HG02943 (cell line): ENCODE data around the gene STARD13.

Experiments used
- ATAC-seq: cut with Tn5 transposase; IDR thresholded peaks from one replicate; pipeline ENCODE4 v1.9.1; 2021; ENCODE audit warnings: mild to moderate bottlenecking, low read depth, moderate library complexity; ENCODE audit not compliant: unreplicated experiment

The STARD13 gene

GRCh38 chr13:33129094-33129832 is 156.3 kb downstream of the STARD13 start:
- no peak for ATAC-seq

DNA sequence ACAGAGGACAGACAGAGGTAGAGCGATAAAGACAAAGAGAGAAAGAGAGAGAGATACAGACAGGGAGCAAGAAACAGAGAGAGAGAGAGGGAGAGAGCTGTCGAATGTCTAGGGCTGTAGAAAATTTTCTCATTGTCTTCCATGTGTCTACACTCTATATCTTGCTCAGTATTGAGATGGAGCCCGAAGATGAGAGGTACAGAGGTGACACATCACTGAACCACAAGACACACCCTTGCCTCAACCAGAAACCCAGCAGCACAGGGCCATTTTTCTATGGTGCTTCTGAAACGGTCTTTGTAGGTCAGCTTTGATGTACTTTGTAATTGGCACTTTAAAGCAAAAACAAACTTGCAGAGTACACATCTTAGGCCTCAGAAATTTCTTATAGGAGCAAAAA is 157.4 kb downstream of the STARD13 start:
- ATAC-seq = no peak

DNA sequence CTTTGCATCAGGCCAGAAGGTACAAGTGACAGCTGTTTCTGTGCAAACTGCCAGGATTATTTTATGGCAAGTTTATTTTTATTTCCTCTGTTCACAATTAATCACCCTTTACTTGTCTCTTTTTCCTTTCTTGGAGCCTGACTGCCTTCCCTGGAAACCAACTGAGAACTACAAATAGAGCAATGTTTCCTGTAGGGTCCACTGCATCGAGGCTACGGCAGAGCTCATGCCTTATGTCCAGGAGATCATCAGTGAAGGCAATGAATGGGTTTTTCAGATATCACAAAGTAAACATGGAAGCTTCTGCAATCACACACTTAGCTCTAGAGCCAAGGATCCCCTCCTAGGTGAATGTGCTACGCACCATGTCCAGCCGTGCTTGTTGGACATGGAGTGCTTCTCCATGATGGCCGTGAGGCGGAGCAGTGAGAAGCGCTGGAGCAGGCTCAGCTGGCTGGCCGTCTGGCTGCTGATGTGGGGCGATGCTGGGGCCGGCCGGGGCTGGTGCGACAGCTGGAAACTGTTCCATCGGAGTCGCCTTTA is 158.5 kb downstream of the STARD13 start:
- ATAC-seq = no peak

DNA sequence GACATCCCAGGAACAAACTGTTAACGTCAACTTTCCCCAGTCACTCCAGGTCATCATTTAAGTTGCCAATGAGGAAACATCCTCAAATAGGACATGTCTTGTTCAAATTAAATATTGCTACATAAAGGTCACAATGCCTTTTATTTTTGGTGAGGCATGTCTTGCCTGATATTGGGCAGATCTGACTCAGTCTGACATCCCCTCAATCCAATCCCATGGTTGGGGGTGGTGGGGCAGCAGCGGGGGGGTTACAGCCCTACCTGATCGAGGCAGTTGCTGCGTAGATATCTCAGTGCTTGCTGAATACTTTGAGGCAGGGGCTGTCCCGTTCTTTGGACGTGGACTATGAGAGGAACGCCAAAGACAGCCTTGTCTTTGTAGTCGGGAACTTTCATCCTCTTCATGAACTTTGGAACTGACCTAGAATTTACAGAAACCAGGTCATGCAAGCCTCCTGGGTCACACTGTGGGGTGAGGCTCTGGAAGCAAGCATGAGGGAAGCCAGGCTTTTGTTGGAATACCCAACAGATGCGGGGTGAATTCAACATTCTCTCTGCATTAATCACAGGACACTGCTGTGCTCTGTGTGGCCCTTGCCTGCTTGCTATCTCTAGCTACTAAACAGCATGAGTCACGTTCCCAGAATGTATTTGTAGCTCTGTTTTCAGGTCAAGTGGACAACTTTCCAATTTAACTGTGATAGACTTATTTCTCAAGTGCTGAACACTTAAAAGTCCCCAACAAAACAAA is 159.6 kb downstream of the STARD13 start:
- ATAC-seq = no peak

- no peak for ATAC-seq
Measured at GRCh38 chr13:33123066-33123859, 162.3 kb downstream of the STARD13 start.

GRCh38 chr13:33119856-33120543 is 165.6 kb downstream of the STARD13 start:
- ATAC-seq = no peak

DNA sequence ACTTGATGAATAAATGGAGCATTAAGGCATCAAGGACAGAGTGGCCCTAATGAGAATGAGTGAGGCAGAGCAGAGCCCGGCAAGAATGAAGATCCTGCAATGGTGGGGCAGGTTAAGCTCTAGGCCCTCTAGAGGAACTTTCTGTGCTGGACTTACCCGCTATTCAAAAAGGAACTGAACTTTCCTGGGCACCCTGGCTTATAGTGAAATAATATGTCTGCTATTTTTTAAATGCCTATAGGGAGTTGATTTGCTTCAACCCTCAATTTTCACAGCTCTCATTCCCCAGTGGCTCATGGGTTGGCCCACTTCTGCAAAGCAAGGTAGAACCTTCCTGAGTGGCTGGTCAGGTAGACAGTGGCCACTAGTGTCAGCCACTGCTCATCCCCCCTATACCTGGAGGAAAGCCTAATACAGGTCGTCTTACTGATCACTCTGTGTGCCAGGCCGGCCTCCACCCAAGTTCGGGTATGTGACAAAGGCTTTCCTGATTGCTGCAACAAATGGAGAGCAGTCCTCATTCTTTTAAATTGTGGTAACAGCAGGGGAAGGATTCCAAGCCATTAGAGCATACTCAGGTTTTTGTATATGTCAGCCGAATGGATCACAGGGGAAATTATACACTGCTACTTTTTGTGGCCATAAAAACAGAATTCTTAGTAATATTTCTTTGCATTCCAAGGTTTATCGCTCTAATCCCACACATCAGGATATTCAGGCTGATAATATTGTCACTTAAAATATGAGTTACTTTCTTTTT is 166.4 kb downstream of the STARD13 start:
- no peak for ATAC-seq

DNA sequence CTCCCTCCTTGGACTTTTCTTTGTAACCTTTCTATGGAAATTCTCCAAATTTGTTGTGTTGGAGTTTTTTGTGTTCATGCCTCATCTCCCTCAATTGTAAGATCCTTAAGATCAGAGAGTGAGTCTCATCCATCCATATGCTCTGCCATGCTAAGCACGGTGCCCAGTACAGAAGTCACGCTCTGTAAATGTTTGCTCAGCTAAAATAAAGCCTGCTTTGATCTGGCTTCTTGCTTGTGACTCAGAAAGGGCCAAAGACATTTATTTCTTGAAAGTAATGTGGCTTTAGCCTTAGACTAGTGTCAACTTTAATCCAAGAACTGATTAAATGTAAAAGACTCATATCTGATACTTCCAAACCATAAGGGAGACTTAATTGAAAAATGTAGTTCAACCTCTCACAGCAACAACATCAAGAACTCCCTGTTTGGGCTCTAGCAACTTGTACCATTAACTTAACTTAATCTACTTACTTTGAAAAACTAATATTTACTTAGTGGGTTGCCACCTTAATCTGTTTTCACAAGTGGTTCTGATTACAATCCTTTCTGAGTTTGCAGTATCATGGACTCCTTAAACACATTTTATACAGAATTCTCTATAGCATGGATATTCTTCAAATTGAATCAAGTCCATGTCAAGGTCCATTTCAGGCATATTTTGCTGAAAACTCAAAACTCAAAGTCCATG is 169.1 kb downstream of the STARD13 start:
- ATAC-seq = no peak

- ATAC-seq = no peak
Measured at GRCh38 chr13:33115274-33115673, 170.3 kb downstream of the STARD13 start.

DNA sequence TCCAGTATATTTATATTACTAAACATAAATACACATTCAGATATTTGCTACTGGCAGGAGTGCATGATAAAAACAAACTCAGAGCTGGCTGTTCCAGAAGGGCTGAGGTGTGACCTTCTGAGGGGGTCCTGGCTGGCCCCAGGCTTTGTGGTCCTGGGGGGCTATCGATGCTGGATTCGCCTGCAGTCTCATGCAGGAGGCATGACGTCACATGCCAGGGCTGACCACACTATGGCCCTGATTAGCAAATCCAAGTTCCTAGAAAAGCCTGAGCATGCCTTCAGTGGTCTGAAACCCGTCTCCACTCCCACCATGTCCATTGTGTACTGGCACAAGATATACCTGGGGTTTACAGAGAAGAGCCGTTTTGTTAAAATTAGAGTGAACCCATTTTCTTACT is 171.4 kb downstream of the STARD13 start:
- ATAC-seq = no peak

- ATAC-seq = no peak
Measured at GRCh38 chr13:33112766-33113165, 172.8 kb downstream of the STARD13 start.

GRCh38 chr13:33111414-33112110 is 174.0 kb downstream of the STARD13 start:
- ATAC-seq = no peak

GRCh38 chr13:33110713-33111413 is 174.7 kb downstream of the STARD13 start:
- ATAC-seq = no peak

DNA sequence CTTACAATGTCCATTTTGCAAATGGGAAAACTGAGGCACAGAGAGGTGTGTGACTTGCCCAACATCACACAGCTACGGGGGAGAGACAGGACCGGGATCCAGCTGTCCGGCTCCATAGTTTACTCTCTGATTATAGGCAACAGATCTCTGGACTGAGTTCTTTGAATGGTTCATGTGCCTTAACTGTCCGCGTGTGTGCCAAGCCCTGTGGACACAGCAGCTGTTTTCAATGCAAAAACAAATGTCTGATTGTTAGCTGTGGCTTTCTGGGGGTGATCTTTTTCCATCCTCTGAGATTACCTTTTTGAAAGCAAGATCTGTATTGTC is 175.2 kb downstream of the STARD13 start:
- no peak for ATAC-seq

DNA sequence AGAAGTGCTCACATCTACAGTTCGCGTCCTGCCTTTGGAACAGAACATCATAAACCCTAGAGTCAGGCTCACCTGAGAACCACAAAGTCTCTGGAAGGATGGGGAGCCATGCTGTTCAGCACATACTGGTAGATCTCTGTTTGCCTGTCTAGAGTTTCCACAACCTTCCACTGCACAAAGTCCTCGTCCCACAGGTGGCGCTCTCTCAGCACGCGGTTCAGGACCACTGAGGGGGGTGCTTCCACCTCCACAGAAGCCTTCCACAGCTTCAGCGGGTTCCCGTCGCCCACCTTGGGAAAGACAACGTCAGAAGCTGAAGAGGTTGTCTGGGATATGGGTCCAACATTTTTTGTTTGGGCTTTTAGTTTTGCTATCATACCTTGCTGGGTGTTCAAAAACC is 175.8 kb downstream of the STARD13 start:
- no peak for ATAC-seq

GRCh38 chr13:33109271-33109697 is 176.3 kb downstream of the STARD13 start:
- no peak for ATAC-seq

GRCh38 chr13:33108620-33109019 is 176.9 kb downstream of the STARD13 start:
- ATAC-seq = no peak

DNA sequence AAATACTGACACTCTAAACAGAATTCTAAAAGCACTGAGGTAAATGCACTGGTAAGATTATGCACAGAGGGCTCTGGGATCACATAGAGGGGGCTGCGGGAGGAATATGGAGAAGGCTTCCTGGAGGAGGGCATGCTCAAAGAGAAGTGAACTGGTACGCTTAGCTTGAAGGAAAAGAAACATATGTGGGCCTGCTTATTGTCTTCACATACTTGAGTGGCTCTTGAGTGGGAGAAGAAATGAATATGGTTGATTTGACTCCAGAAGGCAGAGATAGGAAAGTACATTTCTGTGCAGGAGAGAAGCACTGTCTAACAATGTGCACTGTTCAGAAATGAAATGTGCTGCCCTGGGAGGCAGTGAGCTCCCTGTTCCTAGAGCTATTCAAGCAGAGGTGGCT is 178.2 kb downstream of the STARD13 start:
- no peak for ATAC-seq
